Esophagus muscularis mucosa (tissue), 4 donors: Measurements from ENCODE around the gene STARD9. TPM values are rescaled to one million over a fixed set of nuclear protein-coding genes. Genes with fewer than 3 reads are reported as not detected.

ENCODE experiments used
- DNase-seq: peaks from one replicate; pipeline ENCODE4 v3.0.0-alpha.2; 2017; ENCODE audit errors: extremely low spot score
- H3K27ac ChIP-seq, 4 donors: fragments of 200-600 bp; sonication (generic); replicated peaks in 1 of 4; 1 replicate in 3 of 4; 2 replicates in 1 of 4; pipeline ENCODE4 v1.5.1; 2016 to 2019; ENCODE audit warnings: mild to moderate bottlenecking in 1 of 4
- H3K27me3 ChIP-seq, 4 donors: fragments of 200-600 bp; sonication (generic); one replicate each; pipeline versions ENCODE4 v1.5.1 to v1.6.0; 2016 to 2019
- H3K36me3 ChIP-seq, 4 donors: fragments of 200-600 bp; sonication (generic); one replicate each; pipeline ENCODE4 v1.5.1; 2016 to 2019
- H3K4me1 ChIP-seq, 4 donors: fragments of 200-600 bp; sonication (generic); one replicate each; pipeline ENCODE4 v1.5.1; 2016 to 2019
- H3K4me3 ChIP-seq, 4 donors: fragments of 200-600 bp; sonication (generic); 1 replicate in 2 of 4; 2 replicates in 2 of 4; pipeline ENCODE4 v1.5.1; 2016 to 2019; ENCODE audit warnings: mild to moderate bottlenecking in 4 of 4, moderate library complexity in 1 of 4
- H3K9me3 ChIP-seq, 4 donors: fragments of 200-600 bp; sonication (generic); 1 replicate in 3 of 4; 2 replicates in 1 of 4; pipeline ENCODE4 v1.5.1; 2016 to 2019
- EP300 ChIP-seq: sonication (generic); formaldehyde crosslinking; IDR thresholded peaks from one replicate; pipeline ENCODE4 v1.6.1; 2017; ENCODE audit warnings: antibody characterized with exemption
- POLR2A ChIP-seq: fragments of 450-650 bp; IDR thresholded peaks from one replicate; pipeline ENCODE4 v1.6.1; 2017; ENCODE audit warnings: antibody characterized with exemption, moderate library complexity, mild to moderate bottlenecking, low read depth
- POLR2AphosphoS5 ChIP-seq, 2 donors: sonication (generic); formaldehyde crosslinking; IDR thresholded peaks; one replicate each; pipeline ENCODE4 v1.6.1; 2017; ENCODE audit warnings: antibody characterized with exemption in 2 of 2
- WGBS: methylation state at CpG from one replicate; pipeline ENCODE4 v1.1.5; 2018; 5-methylcytosine and 5-hydroxymethylcytosine counted together
- intact Hi-C: fragments of 100-400 bp; cut with DNase I; formaldehyde crosslinking; loops from one replicate; pipeline ENCODE4 v1.15.1; 2023
- total RNA-seq, 4 donors: library from RNA; depleted of rRNA; stranded (reverse); fragments of >200 nt; gene quantifications; one replicate each; pipeline versions ENCODE4 v1.1.0 to v1.2.1, GENCODE V29; 2016
- TF ChIP-seq, protein P1 (sequence below), 3 experiments: fragments of 200-600 bp in 2 of 3; fragments of 450-650 bp in 1 of 3; sonication (generic) in 2 of 3; IDR thresholded peaks; one replicate each; pipeline ENCODE4 v1.5.1; 2017 to 2019; ENCODE audit warnings: antibody characterized with exemption in 3 of 3, mild to moderate bottlenecking in 2 of 3, moderate library complexity in 1 of 3

The STARD9 gene
- total RNA-seq, 4 donors from 2014 or later, result 14.2 to 46.9 (median 33.3) TPM

DNA sequence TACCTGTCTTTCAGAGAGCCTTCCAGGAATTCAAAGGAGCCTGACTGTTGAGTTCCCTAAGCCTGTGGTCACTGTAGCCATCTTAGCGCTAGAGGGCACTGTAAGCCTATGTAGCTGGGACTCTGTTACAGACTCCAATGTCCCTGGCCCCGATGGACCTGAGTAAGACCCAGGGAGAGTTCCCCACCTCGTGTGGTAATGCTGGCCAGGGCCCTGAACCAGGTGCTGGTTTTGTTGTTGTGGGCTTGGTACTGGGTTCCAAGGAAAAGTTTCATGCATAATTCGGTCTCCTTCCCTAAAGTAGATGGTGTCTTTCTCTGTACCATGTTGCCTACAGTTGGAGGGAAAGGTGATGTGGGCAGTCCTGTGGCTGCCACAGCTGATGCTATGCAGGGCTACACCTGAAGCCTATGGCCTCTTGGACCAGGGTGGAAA lies 129.1 kb downstream of the STARD9 start:
- Histone ChIP-seq H3K4me3 (no peak overlapping the region), H3K4me1 (peaks cover 0 to 27% (median 23%) of the 10 kb centered on the region in 4 donors), H3K36me3 (peaks cover 0 to 58% (median 22%) of the 10 kb centered on the region in 4 donors), H3K27me3 (no peaks in the 10 kb centered on the region), H3K27ac (peak overlapping the region in 2 of 4 donors; percentile 1 to 17), H3K9me3 (peaks cover 0 to 8% (median 0%) of the 10 kb centered on the region in 4 donors)
- 33% methylated on average over 4 of the region's 4 CpGs for WGBS
- TF ChIP-seq POLR2AphosphoS5 (IDR thresholded peaks at IDR 0.05) (no peak), EP300 (no peak), POLR2A (no peak)
- TF ChIP-seq, protein P1, sequence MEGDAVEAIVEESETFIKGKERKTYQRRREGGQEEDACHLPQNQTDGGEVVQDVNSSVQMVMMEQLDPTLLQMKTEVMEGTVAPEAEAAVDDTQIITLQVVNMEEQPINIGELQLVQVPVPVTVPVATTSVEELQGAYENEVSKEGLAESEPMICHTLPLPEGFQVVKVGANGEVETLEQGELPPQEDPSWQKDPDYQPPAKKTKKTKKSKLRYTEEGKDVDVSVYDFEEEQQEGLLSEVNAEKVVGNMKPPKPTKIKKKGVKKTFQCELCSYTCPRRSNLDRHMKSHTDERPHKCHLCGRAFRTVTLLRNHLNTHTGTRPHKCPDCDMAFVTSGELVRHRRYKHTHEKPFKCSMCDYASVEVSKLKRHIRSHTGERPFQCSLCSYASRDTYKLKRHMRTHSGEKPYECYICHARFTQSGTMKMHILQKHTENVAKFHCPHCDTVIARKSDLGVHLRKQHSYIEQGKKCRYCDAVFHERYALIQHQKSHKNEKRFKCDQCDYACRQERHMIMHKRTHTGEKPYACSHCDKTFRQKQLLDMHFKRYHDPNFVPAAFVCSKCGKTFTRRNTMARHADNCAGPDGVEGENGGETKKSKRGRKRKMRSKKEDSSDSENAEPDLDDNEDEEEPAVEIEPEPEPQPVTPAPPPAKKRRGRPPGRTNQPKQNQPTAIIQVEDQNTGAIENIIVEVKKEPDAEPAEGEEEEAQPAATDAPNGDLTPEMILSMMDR (IDR thresholded peaks at IDR 0.05), result peak; percentile 65 to 88 (median 81)
- no peak for DNase-seq
- intact Hi-C loops, result loop anchor here (2.0 kb wide), 1 partner anchor 222 kb away; no protein-coding TSS in a partner anchor

DNA sequence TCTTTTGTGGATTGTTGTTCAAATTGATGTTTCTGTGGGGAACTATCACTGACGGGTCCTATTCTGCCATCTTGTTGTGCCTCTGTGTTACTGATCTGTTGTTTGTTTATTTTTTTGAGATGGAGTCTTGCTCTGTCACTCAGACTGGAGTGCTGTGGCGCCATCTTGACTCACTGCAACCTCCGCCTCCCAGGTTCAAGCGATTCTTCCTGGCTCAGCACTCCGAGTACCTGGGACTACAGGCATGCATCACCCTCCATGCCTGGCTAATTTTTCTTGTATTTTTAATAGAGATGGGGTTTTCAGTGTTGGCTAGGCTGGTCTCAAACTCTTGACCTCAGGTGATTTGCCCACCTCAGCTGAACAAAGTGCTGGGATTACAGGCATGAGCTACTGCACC lies 129.9 kb downstream of the STARD9 start:
- WGBS, result 95% methylated on average over 5 of the region's 5 CpGs
- intact Hi-C loops, result loop anchor here (2.0 kb wide), 1 partner anchor 221 kb away; no protein-coding TSS in a partner anchor
- DNase-seq, result no peak
- H3K4me3 ChIP-seq, result no peak overlapping the region
- H3K36me3 ChIP-seq, result peaks cover 0 to 50% (median 15%) of the 10 kb centered on the region in 4 donors
- H3K9me3 ChIP-seq, result peaks cover 0 to 8% (median 0%) of the 10 kb centered on the region in 4 donors
- H3K4me1 ChIP-seq, result peaks cover 0 to 27% (median 23%) of the 10 kb centered on the region in 4 donors
- no peak for TF ChIP-seq EP300
- TF ChIP-seq POLR2AphosphoS5 (IDR thresholded peaks at IDR 0.05), result no peak
- no peak for TF ChIP-seq POLR2A
- H3K27me3 ChIP-seq, result no peaks in the 10 kb centered on the region
- H3K27ac ChIP-seq, result no peak overlapping the region

DNA sequence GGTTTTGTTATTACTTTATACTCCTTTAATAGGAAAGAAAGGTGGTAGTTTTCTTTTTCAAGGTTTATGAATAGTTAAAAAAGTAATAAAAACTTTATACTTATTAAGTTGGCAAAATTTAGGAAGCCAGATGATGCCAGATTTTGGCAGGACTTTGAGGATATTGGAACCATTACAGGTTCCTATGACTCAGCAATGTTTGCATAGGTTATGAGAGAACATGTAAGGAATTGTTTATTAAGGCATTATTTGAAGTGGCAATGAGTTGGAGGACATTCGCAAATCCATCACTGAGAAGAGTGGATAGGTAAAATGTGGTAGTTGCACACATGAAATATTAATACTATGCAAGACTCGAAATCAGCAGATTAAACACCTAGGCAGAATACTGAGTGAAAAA lies 131.7 kb downstream of the STARD9 start:
- Histone ChIP-seq H3K27me3 (no peaks in the 10 kb centered on the region), H3K4me1 (peaks cover 0 to 36% (median 26%) of the 10 kb centered on the region in 4 donors), H3K9me3 (no peaks in the 10 kb centered on the region), H3K36me3 (peaks cover 0 to 39% (median 9%) of the 10 kb centered on the region in 4 donors), H3K4me3 (no peak overlapping the region), H3K27ac (peak overlapping the region in 3 of 4 donors; percentile 7 to 46 (median 28))
- no peak for TF ChIP-seq EP300
- no peak for TF ChIP-seq POLR2AphosphoS5 (IDR thresholded peaks at IDR 0.05)
- TF ChIP-seq POLR2A, result no peak
- TF ChIP-seq, protein P1 (IDR thresholded peaks at IDR 0.05), result no peak
- WGBS, result 43% methylated on average over 2 of the region's 2 CpGs
- intact Hi-C loops, result no loop called here
- DNase-seq, result no peak

DNA sequence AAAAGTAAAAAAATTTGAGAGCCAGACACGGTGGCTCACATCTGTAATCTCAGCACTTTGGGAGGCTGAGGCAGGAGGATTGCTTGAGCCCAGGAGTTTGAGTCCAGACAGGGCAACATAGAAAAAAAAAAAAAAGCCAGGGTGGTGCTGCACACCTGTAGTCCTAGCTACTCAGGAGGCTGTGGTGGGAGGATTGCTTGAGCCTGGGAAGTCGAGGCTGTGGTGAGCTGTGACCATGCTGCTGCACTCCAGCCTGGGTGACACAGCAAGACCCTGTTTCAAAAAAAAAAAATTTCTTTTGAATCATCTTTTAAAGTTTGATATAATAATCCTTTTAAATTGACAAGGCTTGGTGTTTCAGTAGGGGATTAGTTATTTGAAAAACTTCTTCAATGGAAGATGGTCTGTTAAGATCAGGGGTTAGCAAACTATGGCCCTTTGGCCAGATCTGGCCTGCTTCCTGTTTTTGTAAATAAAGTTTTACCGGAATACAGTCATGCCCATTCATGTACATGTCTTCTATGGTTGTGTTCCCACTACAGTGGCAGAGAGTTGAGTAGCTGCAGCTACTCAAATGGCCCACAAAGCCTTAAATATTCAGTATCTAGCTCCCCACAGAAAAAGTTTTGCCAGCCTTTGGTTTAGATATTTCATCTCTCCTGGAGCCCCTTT lies 132.6 kb downstream of the STARD9 start:
- Histone ChIP-seq H3K27ac (peak overlapping the region; percentile 7 to 46 (median 19)), H3K27me3 (no peaks in the 10 kb centered on the region), H3K36me3 (peaks cover 0 to 29% (median 5%) of the 10 kb centered on the region in 4 donors), H3K4me1 (peaks cover 0 to 36% (median 26%) of the 10 kb centered on the region in 4 donors), H3K4me3 (no peak overlapping the region), H3K9me3 (no peaks in the 10 kb centered on the region)
- intact Hi-C loops, result no loop called here
- WGBS, result 79% methylated on average over 3 of the region's 3 CpGs
- no peak for DNase-seq
- TF ChIP-seq, protein P1 (IDR thresholded peaks at IDR 0.05), result no peak
- TF ChIP-seq EP300 (no peak), POLR2AphosphoS5 (IDR thresholded peaks at IDR 0.05) (no peak), POLR2A (no peak)

DNA sequence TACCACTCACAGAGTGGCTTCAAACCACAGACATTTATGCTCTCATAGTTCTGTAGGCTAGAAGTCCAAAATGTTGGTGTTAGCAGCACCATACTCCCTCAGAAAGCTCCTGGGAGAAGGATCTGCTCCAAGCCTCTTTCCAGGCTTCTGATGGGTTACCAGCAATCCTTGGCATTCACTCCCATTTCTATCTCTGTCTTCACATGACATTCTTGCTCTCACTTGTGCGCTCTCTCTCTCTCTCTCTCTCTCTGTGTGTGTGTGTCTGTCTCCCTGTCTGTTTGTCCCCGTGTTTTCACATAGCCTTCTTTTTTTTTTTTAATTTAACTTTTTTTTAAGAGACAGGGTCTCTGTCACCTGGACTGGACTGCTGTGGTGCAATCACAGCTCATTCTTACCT lies 135.3 kb downstream of the STARD9 start:
- TF ChIP-seq, protein P1 (IDR thresholded peaks at IDR 0.05), result no peak
- no peak for TF ChIP-seq POLR2A
- TF ChIP-seq POLR2AphosphoS5 (IDR thresholded peaks at IDR 0.05), result no peak
- TF ChIP-seq EP300, result no peak
- H3K27ac ChIP-seq, result no peak overlapping the region

More for the DNA sequence above, 135.3 kb downstream of the STARD9 start:
- peaks cover 0 to 18% (median under 1%) of the 10 kb centered on the region in 4 donors for H3K36me3 ChIP-seq
- H3K27me3 ChIP-seq, result no peaks in the 10 kb centered on the region
- no peak for DNase-seq
- peaks cover 0 to 45% (median 32%) of the 10 kb centered on the region in 4 donors for H3K4me1 ChIP-seq
- no peak overlapping the region for H3K4me3 ChIP-seq
- no peaks in the 10 kb centered on the region for H3K9me3 ChIP-seq
- intact Hi-C loops, result no loop called here
- WGBS, result 85% methylated on average over 2 of the region's 2 CpGs
